GM12878 (cell line): ENCODE results near the gene MCFD2.

ENCODE experiments used
- EGR1 ChIP-seq, 2 experiments: IDR thresholded peaks; 1 replicate in 1 of 2; 2 replicates in 1 of 2; pipeline ENCODE4 v1.6.1; 2011 to 2012; ENCODE audit warnings: low read depth in 2 of 2, low read length in 2 of 2, borderline replicate concordance in 1 of 2, mild to moderate bottlenecking in 1 of 2, moderate library complexity in 1 of 2
- POLR2AphosphoS5 ChIP-seq: IDR thresholded peaks from 2 replicates; pipeline ENCODE4 v1.6.1; 2011; ENCODE audit warnings: mild to moderate bottlenecking, low read length, inconsistent platforms

GRCh38 chr2:46954951-46955571 lies 39.5 kb upstream of the MCFD2 start:
- TF ChIP-seq POLR2AphosphoS5 (no peak), EGR1 (IDR thresholded peaks at IDR 0.05; ENCODE audit: borderline replicate concordance in 1 of 2, low read depth in 2 of 2, low read length in 2 of 2) (no peak)
